HEK293T (cell line): ENCODE data around the gene TLK1.
"Not testable (repeated sequence)": the region's sequence is repeated elsewhere in the genome, so short reads cannot be mapped to it uniquely, and the experiment has no call there.

ENCODE experiments used
- CTCF ChIA-PET: fragments of 350-600 bp; formaldehyde crosslinking; extraction: SDS; loops from one replicate; lab custom pipeline; 2021; ENCODE audit warnings: antibody characterized with exemption, inconsistent platforms; lab: Yijun Ruan, JAX
- POLR2A ChIA-PET: fragments of 350-600 bp; formaldehyde crosslinking; extraction: SDS; loops from one replicate; lab custom pipeline; 2020; ENCODE audit warnings: antibody characterized with exemption, inconsistent platforms; lab: Yijun Ruan, JAX
- DNase-seq: peaks from one replicate; pipeline ENCODE4 v3.0.0; 2012; ENCODE audit warnings: mixed read lengths; ENCODE audit errors: extremely low spot score
- ARNT ChIP-seq: fragments of 450-650 bp; IDR thresholded peaks from 2 replicates; pipeline ENCODE4 v1.6.1; 2017; ENCODE audit warnings: mild to moderate bottlenecking
- BHLHE40 ChIP-seq: fragments of 450-650 bp; IDR thresholded peaks from 2 replicates; pipeline ENCODE4 v1.6.1; 2016; ENCODE audit warnings: mild to moderate bottlenecking, moderate library complexity, borderline replicate concordance
- CTBP1 ChIP-seq: fragments of 450-650 bp; IDR thresholded peaks from 2 replicates; pipeline ENCODE4 v1.6.1; 2016; ENCODE audit warnings: borderline replicate concordance
- ELF4 ChIP-seq: fragments of 450-650 bp; IDR thresholded peaks from 2 replicates; pipeline ENCODE4 v1.6.1; 2017; ENCODE audit warnings: antibody characterized with exemption
- FOXA1 ChIP-seq: fragments of 450-650 bp; IDR thresholded peaks from 2 replicates; pipeline ENCODE4 v1.6.1; 2016; ENCODE audit warnings: mild to moderate bottlenecking
- FOXK2 ChIP-seq: fragments of 450-650 bp; IDR thresholded peaks from 2 replicates; pipeline ENCODE4 v1.6.1; 2016; ENCODE audit warnings: mild to moderate bottlenecking
- FOXM1 ChIP-seq: fragments of 450-650 bp; IDR thresholded peaks from 2 replicates; pipeline ENCODE4 v1.6.1; 2017; ENCODE audit warnings: mild to moderate bottlenecking, borderline replicate concordance
- HDGF ChIP-seq: fragments of 450-650 bp; IDR thresholded peaks from 2 replicates; pipeline ENCODE4 v1.6.1; 2017; ENCODE audit warnings: antibody characterized with exemption, borderline replicate concordance
- L3MBTL2 ChIP-seq: fragments of 450-650 bp; conservative IDR thresholded peaks from 2 replicates; pipeline ENCODE4 v1.6.1; 2016; ENCODE audit warnings: mild to moderate bottlenecking
- LEF1 ChIP-seq: fragments of 450-650 bp; IDR thresholded peaks from 2 replicates; pipeline ENCODE4 v1.6.1; 2017; ENCODE audit warnings: mild to moderate bottlenecking, borderline replicate concordance
- NFRKB ChIP-seq: fragments of 450-650 bp; IDR thresholded peaks from 2 replicates; pipeline ENCODE4 v1.6.1; 2016; ENCODE audit warnings: mild to moderate bottlenecking, moderate library complexity
- SP1 ChIP-seq: fragments of 450-650 bp; IDR thresholded peaks from 2 replicates; pipeline ENCODE4 v1.6.1; 2017
- SUZ12 ChIP-seq: fragments of 450-650 bp; IDR thresholded peaks from 2 replicates; pipeline ENCODE4 v1.6.1; 2016; ENCODE audit warnings: mild to moderate bottlenecking
- TARDBP ChIP-seq: fragments of 450-650 bp; IDR thresholded peaks from 2 replicates; pipeline ENCODE4 v1.6.1; 2016
- ZNF384 ChIP-seq: fragments of 450-650 bp; IDR thresholded peaks from 2 replicates; pipeline ENCODE4 v1.6.1; 2016
- TF ChIP-seq, protein P1 (sequence below): fragments of 450-650 bp; IDR thresholded peaks from 2 replicates; pipeline ENCODE4 v1.6.1; 2016

Gene TLK1

DNA sequence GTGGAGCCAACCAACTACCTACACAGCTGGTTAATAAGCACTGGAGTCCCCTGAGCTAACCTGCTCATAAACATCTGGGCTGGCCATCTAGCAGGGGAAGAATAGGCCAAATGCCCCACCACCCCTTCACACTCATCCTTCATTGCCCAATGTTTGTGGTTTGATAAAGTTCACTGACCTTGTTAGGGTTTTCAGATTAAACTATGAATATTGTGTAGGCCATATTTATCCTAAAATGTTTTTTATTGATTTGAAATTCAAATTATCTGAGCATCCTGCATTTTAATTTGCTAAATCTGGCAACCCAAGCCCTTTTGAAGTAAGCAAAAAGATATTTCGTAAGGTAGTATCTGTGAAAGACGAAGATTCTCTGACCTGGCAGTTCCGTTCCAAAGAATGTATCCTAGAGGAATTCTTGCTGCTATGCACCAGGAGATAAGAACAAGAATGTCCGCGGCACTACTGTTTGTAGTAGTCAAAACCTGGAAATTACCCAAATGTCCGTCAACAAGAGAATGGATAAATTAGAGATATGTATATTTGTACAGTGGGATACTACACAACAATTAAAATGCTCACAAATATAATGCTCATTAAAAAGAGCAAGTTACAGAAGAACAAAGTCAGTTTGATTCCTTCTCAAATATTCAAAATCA, 5.8 kb upstream of the TLK1 start:
- TF ChIP-seq L3MBTL2: no peak
- POLR2A ChIA-PET: interaction anchor here (0.6 kb wide), 1 partner anchor 234 kb away, joined by 3 read pairs; no protein-coding TSS in a partner anchor
- no peak for DNase-seq
- CTCF ChIA-PET: no interaction called here

DNA sequence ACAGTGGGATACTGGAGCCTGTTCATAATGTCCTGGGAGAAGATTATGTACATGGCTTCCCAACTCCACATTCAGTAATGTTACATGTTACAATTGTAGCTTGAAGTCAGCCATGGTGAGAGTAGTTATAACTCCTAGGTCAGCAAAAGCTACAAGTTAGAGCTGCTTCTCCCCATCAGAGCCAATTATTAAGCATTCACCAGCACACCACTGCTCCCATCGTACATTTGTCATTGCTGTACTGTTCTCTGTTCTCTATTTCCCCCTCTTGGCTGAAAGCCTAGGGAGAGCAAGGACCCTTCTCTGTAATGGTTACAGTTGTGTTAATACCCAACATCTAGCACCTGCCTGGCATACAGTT, 5.3 kb upstream of the TLK1 start:
- no peak for DNase-seq
- POLR2A ChIA-PET: interaction anchor here (0.6 kb wide), 1 partner anchor 234 kb away, joined by 3 read pairs; no protein-coding TSS in a partner anchor
- CTCF ChIA-PET: no interaction called here
- no peak for TF ChIP-seq ARNT
- no peak for TF ChIP-seq SP1
- no peak for TF ChIP-seq ELF4
- no peak for TF ChIP-seq TARDBP
- no peak for TF ChIP-seq FOXM1
- no peak for TF ChIP-seq FOXK2
- no peak for TF ChIP-seq HDGF
- TF ChIP-seq CTBP1: no peak
- TF ChIP-seq L3MBTL2: no peak
- TF ChIP-seq BHLHE40: no peak
- TF ChIP-seq SUZ12: no peak
- TF ChIP-seq FOXA1: no peak
- no peak for TF ChIP-seq NFRKB
- TF ChIP-seq, protein P1, sequence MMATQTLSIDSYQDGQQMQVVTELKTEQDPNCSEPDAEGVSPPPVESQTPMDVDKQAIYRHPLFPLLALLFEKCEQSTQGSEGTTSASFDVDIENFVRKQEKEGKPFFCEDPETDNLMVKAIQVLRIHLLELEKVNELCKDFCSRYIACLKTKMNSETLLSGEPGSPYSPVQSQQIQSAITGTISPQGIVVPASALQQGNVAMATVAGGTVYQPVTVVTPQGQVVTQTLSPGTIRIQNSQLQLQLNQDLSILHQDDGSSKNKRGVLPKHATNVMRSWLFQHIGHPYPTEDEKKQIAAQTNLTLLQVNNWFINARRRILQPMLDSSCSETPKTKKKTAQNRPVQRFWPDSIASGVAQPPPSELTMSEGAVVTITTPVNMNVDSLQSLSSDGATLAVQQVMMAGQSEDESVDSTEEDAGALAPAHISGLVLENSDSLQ: no peak
- TF ChIP-seq LEF1: no peak
- no peak for TF ChIP-seq ZNF384

DNA sequence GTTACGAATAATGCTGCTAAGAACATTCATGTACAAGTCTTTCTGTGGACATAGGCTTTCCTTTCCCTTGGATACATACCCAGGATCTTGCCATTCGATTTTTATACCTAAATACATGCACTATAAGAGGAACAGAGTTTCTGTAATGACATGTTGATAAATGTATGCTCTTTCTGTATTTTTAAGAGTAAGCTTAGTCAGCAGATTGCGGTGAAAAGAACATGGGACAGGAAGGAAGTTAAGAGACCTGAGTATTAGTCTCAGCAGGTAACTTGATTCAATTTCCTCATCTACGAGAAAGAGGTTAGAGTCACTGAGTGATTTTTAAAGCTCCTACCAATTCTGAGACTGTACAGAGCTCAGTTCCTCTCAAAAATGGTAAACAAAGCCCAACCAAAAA, 2.6 kb upstream of the TLK1 start:
- ChIA-PET POLR2A (interaction anchor here (1.0 kb wide), 1 partner anchor 270 kb away, joined by 3 read pairs; no protein-coding TSS in a partner anchor), CTCF (interaction anchor here (0.6 kb wide), 1 partner anchor 158 kb away, joined by 3 read pairs; no protein-coding TSS in a partner anchor)

DNA sequence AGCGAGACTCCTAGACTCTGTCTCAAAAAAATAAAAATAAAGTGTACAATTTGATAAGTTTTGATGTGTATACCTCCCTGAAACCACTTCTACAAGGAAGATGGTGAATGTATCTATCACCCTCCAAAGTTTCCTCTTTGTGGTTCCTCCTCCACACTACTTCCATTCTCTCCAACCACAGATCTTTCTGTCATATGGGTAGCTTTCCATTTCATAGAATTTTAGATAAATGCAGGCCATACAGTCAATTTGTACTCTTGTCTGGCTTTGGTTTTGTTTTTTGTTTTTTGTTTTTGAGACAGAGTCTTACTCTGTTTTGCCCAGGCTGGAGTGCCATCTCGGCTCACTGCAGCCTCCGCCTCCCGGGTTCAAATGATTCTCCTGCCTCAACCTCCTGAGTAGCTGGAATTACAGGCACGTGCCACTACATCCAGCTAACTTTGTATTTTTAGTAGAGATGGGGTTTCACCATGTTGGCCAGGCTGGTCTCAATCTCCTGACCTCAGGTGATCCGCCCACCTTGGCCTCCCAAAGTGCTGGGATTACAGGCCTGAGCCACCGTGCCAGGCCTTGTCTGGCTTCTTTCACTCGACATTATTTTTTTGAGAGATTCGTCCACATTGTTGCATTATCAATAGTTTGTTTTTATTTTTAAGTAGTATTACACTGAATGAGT, 2.0 kb upstream of the TLK1 start:
- CTCF ChIA-PET, DNase-seq: not testable (repeated sequence)
- POLR2A ChIA-PET: interaction anchor here (1.0 kb wide), 1 partner anchor 270 kb away, joined by 3 read pairs; no protein-coding TSS in a partner anchor

More for the DNA sequence above, 2.6 kb upstream of the TLK1 start:
- no peak for DNase-seq
- no peak for TF ChIP-seq ARNT
- TF ChIP-seq HDGF: no peak

DNA sequence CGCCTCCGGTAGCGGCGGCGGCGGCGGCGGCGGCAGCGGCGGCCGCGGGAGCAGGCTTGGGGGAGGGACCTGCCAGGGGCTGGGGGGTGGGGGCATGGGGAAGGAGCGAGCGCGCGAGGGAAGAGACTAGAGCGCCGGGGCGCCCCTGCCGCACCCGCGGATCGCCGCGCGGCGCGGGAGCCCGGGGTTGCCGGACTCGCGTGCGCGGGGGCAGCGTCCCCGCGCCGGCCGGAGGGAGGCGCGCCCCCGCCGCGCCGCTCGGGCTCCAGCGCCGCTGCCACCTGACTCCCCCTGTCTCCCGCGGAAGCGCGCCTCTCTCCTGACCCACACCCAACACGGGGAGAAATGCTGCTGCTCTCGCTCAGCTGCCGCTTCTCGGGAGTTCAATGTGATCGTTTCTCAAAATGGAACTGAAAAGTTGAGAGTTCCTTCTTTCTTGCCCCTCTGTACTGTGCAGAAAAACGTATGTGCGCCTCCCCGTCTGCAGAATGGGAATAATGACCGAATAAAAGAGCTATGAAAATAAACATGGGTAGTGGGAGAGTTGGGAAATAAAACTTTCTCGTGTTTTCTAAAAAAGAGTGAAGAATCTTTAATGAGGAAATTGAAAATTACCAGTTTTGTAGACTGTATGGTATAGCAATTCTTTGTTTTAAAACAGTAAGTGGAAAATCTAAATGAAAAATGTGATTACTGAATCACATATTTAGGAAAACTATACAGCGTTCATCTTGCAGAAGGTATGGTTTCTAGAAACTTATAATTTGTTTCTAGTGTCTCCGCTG, 455 bp upstream of the TLK1 start:
- peak; percentile 71 for DNase-seq
- CTCF ChIA-PET: interaction anchor here (0.6 kb wide), 1 partner anchor 232 kb away, joined by 6 read pairs; the partner anchor contains the start of gene GORASP2

DNA sequence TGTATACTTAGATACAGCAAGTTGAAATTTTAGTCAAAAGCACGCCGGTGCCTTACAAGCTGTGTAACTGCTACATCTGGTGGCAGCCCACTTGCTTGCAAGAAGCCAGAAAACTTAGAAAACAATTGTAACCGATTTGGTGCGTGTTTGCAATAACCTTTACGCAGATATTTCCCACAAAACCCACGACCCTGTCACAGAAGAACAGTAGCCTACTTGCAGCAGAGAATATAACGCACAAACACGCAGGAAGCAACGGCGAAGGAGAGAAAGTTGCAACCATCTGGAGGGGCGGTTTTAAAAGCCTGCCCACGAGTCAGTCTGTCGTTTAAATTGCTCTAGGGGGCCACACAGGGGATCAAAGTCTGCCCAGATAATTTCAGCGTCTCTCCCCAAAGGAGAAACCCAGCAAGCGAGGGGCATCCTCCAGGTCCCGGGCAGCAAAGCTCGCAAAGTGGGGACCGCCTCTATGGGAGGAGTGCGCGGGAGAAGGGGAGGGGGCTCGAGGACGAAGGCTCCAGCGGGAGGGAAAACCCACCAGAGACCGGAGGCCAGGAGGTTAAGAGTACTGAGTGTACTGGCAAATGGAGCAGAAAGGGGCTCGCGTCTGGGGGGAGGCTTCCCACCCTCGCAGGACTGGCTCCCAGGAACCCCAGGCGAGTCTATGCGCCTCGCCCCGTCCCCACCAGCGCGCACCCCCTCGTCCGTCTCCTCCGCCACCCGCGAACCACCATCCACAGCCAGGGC, 1.1 kb downstream of the TLK1 start:
- ChIA-PET CTCF (interaction anchor here (1.1 to 1.6 kb wide), 3 partner anchors 21 to 257 kb away, joined by 3 to 5 read pairs (median 4); no protein-coding TSS in a partner anchor), POLR2A (interaction anchor here (0.8 to 1.5 kb wide), 3 partner anchors 9 to 274 kb away, joined by 3 to 4 read pairs (median 3); partner anchors contain the start of genes DCAF17 and METTL8)
- peak; percentile 37 for DNase-seq
- no peak for TF ChIP-seq FOXA1
- no peak for TF ChIP-seq ARNT
- no peak for TF ChIP-seq NFRKB
- no peak for TF ChIP-seq FOXK2
- no peak for TF ChIP-seq FOXM1
- TF ChIP-seq ELF4: no peak
- TF ChIP-seq CTBP1: no peak
- no peak for TF ChIP-seq LEF1

More for the DNA sequence above, 455 bp upstream of the TLK1 start:
- 0 out of 2 replicates have a peak, but pooled peaks have one; percentile 24 for TF ChIP-seq L3MBTL2
- no peak for TF ChIP-seq SP1
- POLR2A ChIA-PET: interaction anchor here (1.3 kb wide), 1 partner anchor 272 kb away, joined by 9 read pairs; the partner anchor contains the start of genes DCAF17 and METTL8
